SK-N-SH (cell line): ENCODE results near the gene TICAM2.

Source experiments
- CTCF ChIP-seq: fragments of 200-600 bp; sonication (generic); IDR thresholded peaks from 2 replicates; pipeline ENCODE4 v1.6.1; 2017; ENCODE audit warnings: antibody characterized with exemption, mild to moderate bottlenecking, moderate library complexity
- EZH2phosphoT487 ChIP-seq: fragments of 200-600 bp; sonication (generic); IDR thresholded peaks from 2 replicates; pipeline ENCODE4 v1.6.1; 2017; ENCODE audit warnings: low read depth, mixed run types, mild to moderate bottlenecking, antibody characterized with exemption, moderate library complexity, borderline replicate concordance
- FOXM1 ChIP-seq: IDR thresholded peaks from 2 replicates; pipeline ENCODE4 v1.4.0; 2012; ENCODE audit warnings: low read depth, mild to moderate bottlenecking
- REST ChIP-seq: IDR thresholded peaks from 2 replicates; pipeline ENCODE4 v1.6.1; 2012; ENCODE audit warnings: mild to moderate bottlenecking, low read depth, low read length, moderate library complexity

GRCh38 chr5:115629903-115630302 is 27.6 kb upstream of the TICAM2 start:
- no peak for TF ChIP-seq CTCF
- no peak for TF ChIP-seq FOXM1
- TF ChIP-seq REST, result no peak
- no peak for TF ChIP-seq EZH2phosphoT487
